HuH-7 (cell line): ENCODE results near the gene TNIP3.
"Not testable (repeated sequence)": the region's sequence is repeated elsewhere in the genome, so short reads cannot be mapped to it uniquely, and the experiment has no call there.

Source experiments
- DNase-seq: peaks from one replicate; pipeline ENCODE4 v3.0.0; 2011; ENCODE audit warnings: low spot score

Gene TNIP3

GRCh38 chr4:121164291-121164690, at the start of gene TNIP3:
Gene TNIP3, minus strand, starts transcription at chr4:121164321. Its CDS starts 196 bp downstream, at chr4:121164125.
- no peak for DNase-seq

GRCh38 chr4:121212806-121213205, 48.7 kb upstream of the TNIP3 start:
- no peak for DNase-seq

- no peak for DNase-seq
Observed at GRCh38 chr4:121209171-121209570, 45.0 kb upstream of the TNIP3 start.

GRCh38 chr4:121208244-121209007, 44.3 kb upstream of the TNIP3 start:
- no peak for DNase-seq

- not testable (repeated sequence) for DNase-seq
Observed at GRCh38 chr4:121205777-121206176, 41.7 kb upstream of the TNIP3 start.

- DNase-seq = no peak
Observed at GRCh38 chr4:121200795-121201472, 36.8 kb upstream of the TNIP3 start.

GRCh38 chr4:121199742-121200561, 35.8 kb upstream of the TNIP3 start:
- no peak for DNase-seq

- DNase-seq = no peak
Observed at GRCh38 chr4:121198251-121198650, 34.1 kb upstream of the TNIP3 start.

- DNase-seq = no peak
Observed at GRCh38 chr4:121195649-121196048, 31.5 kb upstream of the TNIP3 start.

GRCh38 chr4:121192480-121192879, 28.4 kb upstream of the TNIP3 start:
- no peak for DNase-seq

- no peak for DNase-seq
Observed at GRCh38 chr4:121192013-121192412, 27.9 kb upstream of the TNIP3 start.

GRCh38 chr4:121191361-121191760, 27.2 kb upstream of the TNIP3 start:
- no peak for DNase-seq

GRCh38 chr4:121190389-121190788, 26.3 kb upstream of the TNIP3 start:
- DNase-seq = no peak

- no peak for DNase-seq
Observed at GRCh38 chr4:121189326-121190215, 25.4 kb upstream of the TNIP3 start.

- no peak for DNase-seq
Observed at GRCh38 chr4:121187206-121187605, 23.1 kb upstream of the TNIP3 start.

GRCh38 chr4:121185960-121186359, 21.8 kb upstream of the TNIP3 start:
- no peak for DNase-seq

- DNase-seq = no peak
Observed at GRCh38 chr4:121183989-121184388, 19.9 kb upstream of the TNIP3 start.

- DNase-seq = no peak
Observed at GRCh38 chr4:121183361-121183760, 19.2 kb upstream of the TNIP3 start.

GRCh38 chr4:121182296-121182695, 18.2 kb upstream of the TNIP3 start:
- DNase-seq = no peak

- no peak for DNase-seq
Observed at GRCh38 chr4:121181493-121181892, 17.4 kb upstream of the TNIP3 start.

- no peak for DNase-seq
Observed at GRCh38 chr4:121180558-121180957, 16.4 kb upstream of the TNIP3 start.
